AG09309 (cell line): Measurements from ENCODE around the gene NADK.
A peak's percentile ranks its signal among the peaks of the same experiment; 100 is the strongest.

ENCODE experiments used
- DNase-seq: peaks from one replicate; pipeline ENCODE4 v3.0.0-alpha.2; 2010; ENCODE audit warnings: low read depth
- H3K4me3 ChIP-seq: 2 replicates; pipeline ENCODE4 v1.5.1; 2011; ENCODE audit warnings: mild to moderate bottlenecking, low read depth, low read length, moderate library complexity; ENCODE audit not compliant: control insufficient read depth
- TF ChIP-seq, protein P1 (sequence below): IDR thresholded peaks from 2 replicates; pipeline ENCODE4 v1.5.1; 2011; ENCODE audit warnings: mild to moderate bottlenecking, low read depth, low read length, inconsistent platforms; ENCODE audit not compliant: insufficient read depth, control insufficient read depth; ENCODE audit errors: missing control alignments

NADK gene

DNA sequence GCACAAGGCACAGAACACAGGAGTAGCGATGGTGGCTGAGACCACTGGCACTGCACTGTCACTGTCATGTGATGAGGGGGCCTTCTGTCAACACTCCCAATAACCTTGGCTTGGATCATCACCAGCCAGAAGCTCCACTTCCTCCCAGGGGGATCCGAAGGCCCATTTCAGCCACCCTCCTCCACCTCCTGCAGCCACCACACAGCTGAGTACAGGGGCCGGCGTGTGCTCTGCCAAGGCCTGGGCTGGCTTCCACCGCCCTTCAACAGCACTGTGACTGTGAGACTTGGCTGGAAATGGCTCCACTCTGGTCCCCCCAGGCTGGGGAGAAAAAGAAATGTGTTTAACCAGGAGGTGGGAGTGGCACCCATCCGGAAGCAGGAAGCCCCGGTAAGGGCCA, 9.9 kb upstream of the NADK start:
- TF ChIP-seq, protein P1, sequence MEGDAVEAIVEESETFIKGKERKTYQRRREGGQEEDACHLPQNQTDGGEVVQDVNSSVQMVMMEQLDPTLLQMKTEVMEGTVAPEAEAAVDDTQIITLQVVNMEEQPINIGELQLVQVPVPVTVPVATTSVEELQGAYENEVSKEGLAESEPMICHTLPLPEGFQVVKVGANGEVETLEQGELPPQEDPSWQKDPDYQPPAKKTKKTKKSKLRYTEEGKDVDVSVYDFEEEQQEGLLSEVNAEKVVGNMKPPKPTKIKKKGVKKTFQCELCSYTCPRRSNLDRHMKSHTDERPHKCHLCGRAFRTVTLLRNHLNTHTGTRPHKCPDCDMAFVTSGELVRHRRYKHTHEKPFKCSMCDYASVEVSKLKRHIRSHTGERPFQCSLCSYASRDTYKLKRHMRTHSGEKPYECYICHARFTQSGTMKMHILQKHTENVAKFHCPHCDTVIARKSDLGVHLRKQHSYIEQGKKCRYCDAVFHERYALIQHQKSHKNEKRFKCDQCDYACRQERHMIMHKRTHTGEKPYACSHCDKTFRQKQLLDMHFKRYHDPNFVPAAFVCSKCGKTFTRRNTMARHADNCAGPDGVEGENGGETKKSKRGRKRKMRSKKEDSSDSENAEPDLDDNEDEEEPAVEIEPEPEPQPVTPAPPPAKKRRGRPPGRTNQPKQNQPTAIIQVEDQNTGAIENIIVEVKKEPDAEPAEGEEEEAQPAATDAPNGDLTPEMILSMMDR: no peak
- DNase-seq: no peak
- no peak overlapping the region for H3K4me3 ChIP-seq

- H3K4me3 ChIP-seq: no peak overlapping the region
These were observed 8.8 kb upstream of the NADK start for GRCh38 chr1:1786836-1787605.

DNA sequence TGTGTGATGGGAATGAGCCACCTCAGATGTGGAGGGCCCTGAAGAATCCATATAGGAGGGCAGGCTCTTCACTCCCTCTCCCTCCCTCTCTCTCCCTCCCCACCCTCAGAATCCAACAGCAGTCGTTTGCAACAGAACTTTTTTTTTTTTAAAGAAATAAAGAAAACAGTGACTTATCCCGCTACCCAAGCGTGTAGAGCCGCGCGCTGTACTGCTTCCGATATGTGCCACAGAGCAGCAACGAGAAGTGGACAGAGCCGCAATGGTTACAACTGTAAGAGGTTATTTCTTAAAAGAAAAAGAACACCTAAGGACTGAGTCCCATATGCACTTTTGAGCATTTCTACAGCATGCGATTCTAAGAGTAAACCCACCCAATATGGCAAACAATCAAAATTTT, 7.4 kb upstream of the NADK start:
- TF ChIP-seq, protein P1: no peak
- no peak overlapping the region for H3K4me3 ChIP-seq
- no peak for DNase-seq

More at GRCh38 chr1:1786836-1787605, 8.8 kb upstream of the NADK start:
- no peak for DNase-seq
- TF ChIP-seq, protein P1: no peak

DNA sequence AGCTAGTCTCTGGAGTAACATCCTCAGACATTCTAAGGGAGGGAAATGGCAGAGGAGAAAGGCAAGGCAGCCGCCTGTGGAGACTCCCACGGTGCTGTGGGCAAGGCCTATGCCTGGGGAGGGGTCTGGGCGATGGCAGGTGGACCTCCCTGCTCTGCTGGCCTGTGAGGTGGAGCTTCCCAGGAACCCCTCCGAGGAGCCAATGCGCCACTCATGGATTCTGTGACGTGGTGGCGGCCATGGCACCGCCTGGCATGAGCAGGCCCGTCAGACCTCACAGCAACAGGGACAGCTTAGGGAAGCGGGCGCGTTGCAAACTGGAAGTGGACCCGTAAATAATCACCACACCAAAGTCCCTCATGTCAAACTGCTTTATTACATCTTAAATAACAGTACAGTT, 6.7 kb upstream of the NADK start:
- DNase-seq: no peak
- TF ChIP-seq, protein P1: no peak
- H3K4me3 ChIP-seq: no peak overlapping the region

- H3K4me3 ChIP-seq: no peak overlapping the region
- TF ChIP-seq, protein P1: no peak
- DNase-seq: no peak
These were observed 5.0 kb upstream of the NADK start for GRCh38 chr1:1783320-1783719.

GRCh38 chr1:1782399-1783221, 4.3 kb upstream of the NADK start:
- TF ChIP-seq, protein P1: no peak
- no peak overlapping the region for H3K4me3 ChIP-seq
- peak; percentile 8 for DNase-seq
